ENCODE results near the gene CDK8. TPM values are rescaled to one million over a fixed set of nuclear protein-coding genes. Genes with fewer than 3 reads are reported as not detected.

Gene CDK8
- total and polyA plus RNA-seq, 10 of the 15 experiments (the other 5 are each of a cell fraction or from before 2014, with no cell fraction given): 8.6 to 23.5 (median 12.5) TPM

GRCh38 chr13:26362261-26362660, 108.3 kb downstream of the CDK8 start (continued):
- no peak for TF ChIP-seq E2F8 (IDR thresholded peaks at IDR 0.05; ENCODE audit: low read depth, partially characterized antibody)

GRCh38 chr13:26370553-26370952, 116.6 kb downstream of the CDK8 start:
- Histone ChIP-seq H3K9me3 (replicated peaks; ENCODE audit: control insufficient read depth, insufficient read depth, low read length) (no peaks in the 10 kb centered on the region), H3K9ac (ENCODE audit: control insufficient read depth, insufficient read depth, low read length) (no peak overlapping the region), H3K79me2 (ENCODE audit: control insufficient read depth, insufficient read depth, low read length) (no peaks in the 10 kb centered on the region), H3K27me3 (replicated peaks in 1 of 2; ENCODE audit: control insufficient read depth in 2 of 2, insufficient read depth in 2 of 2, low read length in 1 of 2) (no peaks in the 10 kb centered on the region), H4K20me1 (ENCODE audit: control insufficient read depth, insufficient read depth) (no peaks in the 10 kb centered on the region), H3K4me1 (ENCODE audit: control insufficient read depth, insufficient read depth, low read length) (no peaks in the 10 kb centered on the region), H3K4me3 (no peak overlapping the region), H3K4me2 (ENCODE audit: control insufficient read depth, insufficient read depth) (no peak overlapping the region), H2AFZ (ENCODE audit: control insufficient read depth, low read depth, low read length) (no peak overlapping the region), H3K36me3 (ENCODE audit: control insufficient read depth in 2 of 2, insufficient read depth in 2 of 2, low read length in 1 of 2) (no peaks in the 10 kb centered on the region), H3K27ac (ENCODE audit: control insufficient read depth, insufficient read depth) (no peak overlapping the region)
- RAD21 ChIA-PET (ENCODE audit: unreplicated experiment): no interaction called here
- CTCF ChIA-PET: no interaction called here
- in situ Hi-C loops (cut with MboI): no loop called here
- WGBS (ENCODE audit: insufficient coverage, insufficient replicate concordance, low lambda C conversion rate, missing lambda C conversion rate): 89% methylated on average over 2 of the region's 2 CpGs
- DNase-seq (ENCODE audit: low read depth, low spot score) (no peak), ATAC-seq (no peak), FAIRE-seq (no peak)
- BruUV-seq (replicated peaks): no TSS peak
- intact Hi-C loops (cut with micrococcal nuclease; ENCODE audit: unreplicated experiment): loop anchor here (10.0 kb wide), 1 partner anchor 186 kb away; no protein-coding TSS in a partner anchor
- SMC1A ChIA-PET (ENCODE audit: uncharacterized antibody, unreplicated experiment): no interaction called here
- POLR2A ChIA-PET: no interaction called here
- no peak for TF ChIP-seq ZNF274 (IDR thresholded peaks at IDR 0.05; ENCODE audit: insufficient read depth, insufficient read length)
- TF ChIP-seq RFX5 (IDR thresholded peaks at IDR 0.05; ENCODE audit: low read depth, low read length): no peak
- TF ChIP-seq SIN3A (IDR thresholded peaks at IDR 0.05; ENCODE audit: low read depth, low read length): no peak
- no peak for TF ChIP-seq ZNF687 (IDR thresholded peaks at IDR 0.05)
- no peak for TF ChIP-seq ZNF207 (IDR thresholded peaks at IDR 0.05; ENCODE audit: borderline replicate concordance)
- TF ChIP-seq MAX (IDR thresholded peaks at IDR 0.05; ENCODE audit: low read depth, low read length): no peak
- TF ChIP-seq BHLHE40 (IDR thresholded peaks at IDR 0.05; ENCODE audit: borderline replicate concordance in 1 of 2, low read depth in 2 of 2, low read length in 1 of 2): no peak
- no peak for TF ChIP-seq EGR1 (IDR thresholded peaks at IDR 0.05; ENCODE audit: borderline replicate concordance in 1 of 2, low read depth in 2 of 2, low read length in 2 of 2)
- no peak for TF ChIP-seq POLR2AphosphoS2 (IDR thresholded peaks at IDR 0.05; ENCODE audit: low read depth, low read length)
- TF ChIP-seq CREB1 (IDR thresholded peaks at IDR 0.05; ENCODE audit: low read depth): no peak
- TF ChIP-seq TCF12 (IDR thresholded peaks at IDR 0.05; ENCODE audit: low read depth, low read length): no peak
- TF ChIP-seq IKZF2 (IDR thresholded peaks at IDR 0.05): no peak
- TF ChIP-seq NFYA (IDR thresholded peaks at IDR 0.05; ENCODE audit: borderline replicate concordance, low read depth, low read length): no peak
- TF ChIP-seq, protein P1, sequence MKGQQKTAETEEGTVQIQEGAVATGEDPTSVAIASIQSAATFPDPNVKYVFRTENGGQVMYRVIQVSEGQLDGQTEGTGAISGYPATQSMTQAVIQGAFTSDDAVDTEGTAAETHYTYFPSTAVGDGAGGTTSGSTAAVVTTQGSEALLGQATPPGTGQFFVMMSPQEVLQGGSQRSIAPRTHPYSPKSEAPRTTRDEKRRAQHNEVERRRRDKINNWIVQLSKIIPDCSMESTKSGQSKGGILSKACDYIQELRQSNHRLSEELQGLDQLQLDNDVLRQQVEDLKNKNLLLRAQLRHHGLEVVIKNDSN (IDR thresholded peaks at IDR 0.05; ENCODE audit: borderline replicate concordance, extremely low read length, insufficient read depth, low read depth, low read length): no peak
- TF ChIP-seq MTA2 (IDR thresholded peaks at IDR 0.05; ENCODE audit: low read depth): no peak

All from GM12878 (cell line).